B cell (primary cell): ENCODE data around the gene MFN2. TPM values are rescaled to one million over a fixed set of nuclear protein-coding genes. Genes with fewer than 3 reads are reported as not detected.

ENCODE experiments used
- ATAC-seq: fragments of 200-7000 bp; cut with Tn5 transposase; one replicate; pipeline ENCODE4 v1.10.0; 2021; ENCODE audit warnings: low read depth, mild to moderate bottlenecking, moderate number of reproducible peaks, moderate library complexity
- CTCF ChIA-PET: fragments of 350-600 bp; sonication (Branson Sonifier 250); formaldehyde crosslinking; loops from one replicate; lab custom pipeline; 2021; ENCODE audit warnings: antibody characterized with exemption, inconsistent platforms; lab: Charles Lee
- POLR2A ChIA-PET: fragments of 350-600 bp; sonication (Branson Sonifier 250); formaldehyde crosslinking; loops from one replicate; lab custom pipeline; 2021; ENCODE audit warnings: antibody characterized with exemption; lab: Charles Lee
- DNase-seq: peaks from one replicate; pipeline ENCODE4 v3.0.0; 2013
- H2AFZ ChIP-seq: 2 replicates; pipeline ENCODE4 v1.6.1; 2012; ENCODE audit warnings: mild to moderate bottlenecking, low read depth, low read length; ENCODE audit not compliant: insufficient read depth, poor library complexity, severe bottlenecking
- H3K27ac ChIP-seq, 2 donors: 1 replicate in 1 of 2; 2 replicates in 1 of 2; pipeline ENCODE4 v1.5.1; 2012 to 2013; ENCODE audit warnings: low read length in 2 of 2, mild to moderate bottlenecking in 2 of 2, moderate library complexity in 1 of 2
- H3K27me3 ChIP-seq, 4 experiments: fragments of 200-600 bp in 1 of 4; sonication (generic) in 1 of 4; replicated peaks in 1 of 4; 1 replicate in 2 of 4; 2 replicates in 2 of 4; pipeline versions ENCODE4 v1.6.1 to v1.7.0; 2013 to 2016; ENCODE audit warnings: low read length in 3 of 4, mild to moderate bottlenecking in 2 of 4, mixed read lengths in 1 of 4, moderate library complexity in 1 of 4; ENCODE audit not compliant: insufficient read depth in 4 of 4, control insufficient read depth in 3 of 4; ENCODE audit errors: control extremely low read depth in 1 of 4
- H3K36me3 ChIP-seq, 2 experiments: replicated peaks in 1 of 2; 1 replicate in 1 of 2; 2 replicates in 1 of 2; pipeline versions ENCODE4 v1.6.1 to v1.7.1; 2013; ENCODE audit warnings: low read length in 1 of 2; ENCODE audit not compliant: insufficient read depth in 2 of 2, control insufficient read depth in 1 of 2; ENCODE audit errors: control extremely low read depth in 1 of 2, extremely low read depth in 1 of 2
- H3K4me1 ChIP-seq, 2 donors: fragments of 200-600 bp in 1 of 2; sonication (generic) in 1 of 2; 1 replicate in 1 of 2; 2 replicates in 1 of 2; pipeline versions ENCODE4 v1.5.1 to v1.6.1; 2013 to 2017; ENCODE audit warnings: low read length in 2 of 2; ENCODE audit not compliant: control insufficient read depth in 2 of 2, insufficient read depth in 2 of 2
- H3K4me2 ChIP-seq: replicated peaks from 2 replicates; pipeline ENCODE3; 2012; ENCODE audit warnings: mild to moderate bottlenecking, low read depth, low read length; ENCODE audit not compliant: poor library complexity, severe bottlenecking
- H3K4me3 ChIP-seq, 5 experiments: fragments of 200-600 bp in 1 of 5; sonication (generic) in 1 of 5; 1 replicate in 3 of 5; 2 replicates in 2 of 5; pipeline versions ENCODE4 v1.5.1 to v1.7.0; 2011 to 2016; ENCODE audit warnings: low read length in 4 of 5, mild to moderate bottlenecking in 4 of 5, low read depth in 2 of 5, control low read depth in 1 of 5, moderate library complexity in 1 of 5; ENCODE audit not compliant: insufficient read depth in 1 of 5; ENCODE audit errors: control extremely low read depth in 1 of 5, extremely low read depth in 1 of 5
- H3K79me2 ChIP-seq: fragments of 200-600 bp; sonication (generic); one replicate; pipeline ENCODE4 v1.6.0; 2016; ENCODE audit warnings: low read length; ENCODE audit not compliant: control insufficient read depth, insufficient read depth
- H3K9ac ChIP-seq: fragments of 200-600 bp; sonication (generic); 2 replicates; pipeline ENCODE4 v1.6.1; 2017; ENCODE audit warnings: mild to moderate bottlenecking, low read length, moderate library complexity
- H3K9me3 ChIP-seq, 3 donors: one replicate each; pipeline versions ENCODE4 v1.6.1 to v1.7.1; 2013; ENCODE audit warnings: low read length in 2 of 3; ENCODE audit not compliant: control insufficient read depth in 2 of 3, insufficient read depth in 1 of 3; ENCODE audit errors: control extremely low read depth in 1 of 3
- H4K20me1 ChIP-seq: 2 replicates; pipeline ENCODE4 v1.6.0; 2012; ENCODE audit warnings: mild to moderate bottlenecking, low read length; ENCODE audit not compliant: insufficient read depth, control insufficient read depth, poor library complexity, severe bottlenecking
- H3K27ac Mint-ChIP-seq: one replicate; pipeline ENCODE4 v1.8.0; 2021; ENCODE audit warnings: mixed read lengths
- H3K27me3 Mint-ChIP-seq: one replicate; pipeline ENCODE4 v1.8.0; 2021; ENCODE audit warnings: mixed read lengths
- H3K4me1 Mint-ChIP-seq: one replicate; pipeline ENCODE4 v1.8.0; 2021; ENCODE audit warnings: mixed read lengths
- H3K4me3 Mint-ChIP-seq: one replicate; pipeline ENCODE4 v1.8.0; 2021; ENCODE audit warnings: mixed read lengths
- H3K9me3 Mint-ChIP-seq: one replicate; pipeline ENCODE4 v1.8.0; 2022; ENCODE audit warnings: mixed read lengths; ENCODE audit not compliant: insufficient read depth
- CTCF ChIP-seq: fragments of 200-600 bp; IDR thresholded peaks from one replicate; pipeline ENCODE4 v1.8.0; 2022; ENCODE audit warnings: antibody characterized with exemption, mild to moderate bottlenecking
- EZH2 ChIP-seq: IDR thresholded peaks from 2 replicates; pipeline ENCODE4 v1.6.1; 2012; ENCODE audit warnings: borderline replicate concordance, low read depth, mild to moderate bottlenecking, moderate library complexity, low read length; ENCODE audit not compliant: insufficient read depth, poor library complexity, severe bottlenecking
- WGBS: methylation state at CpG from one replicate; pipeline ENCODE4 v1.1.5; 2013; ENCODE audit warnings: missing lambda C conversion rate; ENCODE audit not compliant: insufficient coverage; 5-methylcytosine and 5-hydroxymethylcytosine counted together
- intact Hi-C: fragments of 100-400 bp; cut with micrococcal nuclease; formaldehyde crosslinking; loops from one replicate; pipeline ENCODE4 v1.10.0; 2022
- polyA plus RNA-seq: library from polyadenylated mRNA; depleted of rRNA; stranded (reverse); fragments of >200 nt; gene quantifications from 2 replicates; pipeline ENCODE4 v1.2.3, GENCODE V29; 2012
- total RNA-seq, 2 donors: library from RNA; stranded (reverse); fragments of 120-200 nt in 1 of 2; gene quantifications; 1 replicate in 1 of 2; 2 replicates in 1 of 2; pipeline versions ENCODE4 v1.2.3 to v1.2.4, GENCODE V29; 2013 to 2022

MFN2 gene
- total and polyA plus RNA-seq, 2 donors (not counting 1 experiment from before 2014, with no cell fraction given), result 24.0 to 50.0 TPM

GRCh38 chr1:11978301-11978700, 1.9 kb upstream of the MFN2 start:
- H3K9me3 Mint-ChIP-seq, result no peaks in the 10 kb centered on the region
- TF ChIP-seq EZH2, result no peak
- no peak for TF ChIP-seq CTCF
- peaks cover 12 to 16% of the 10 kb centered on the region in 2 donors for H3K4me1 ChIP-seq
- no peak overlapping the region for H3K4me3 ChIP-seq
- H3K27me3 Mint-ChIP-seq, result no peaks in the 10 kb centered on the region
- H2AFZ ChIP-seq, result no peak overlapping the region
- DNase-seq, result no peak
- no peak overlapping the region for H3K4me3 Mint-ChIP-seq
- H3K9me3 ChIP-seq, result no peaks in the 10 kb centered on the region
- POLR2A ChIA-PET, result interaction anchor here (0.6 to 0.7 kb wide), 2 partner anchors 47 to 197 kb away, joined by 3 to 4 read pairs; no protein-coding TSS in a partner anchor
- peaks cover 3% of the 10 kb centered on the region for H4K20me1 ChIP-seq
- intact Hi-C loops, result no loop called here
- CTCF ChIA-PET, result interaction anchor here (0.6 kb wide), 1 partner anchor 142 kb away, joined by 3 read pairs; no protein-coding TSS in a partner anchor
- H3K27ac Mint-ChIP-seq, result no peak overlapping the region
- H3K36me3 ChIP-seq, result peaks cover 0 to 12% of the 10 kb centered on the region in 2 experiments
- peaks cover 47% of the 10 kb centered on the region for H3K79me2 ChIP-seq
- ATAC-seq, result no peak
- no peak overlapping the region for H3K9ac ChIP-seq
- WGBS, result 97% methylated on average over 5 of the region's 8 CpGs
- no peak overlapping the region for H3K27ac ChIP-seq
- no peaks in the 10 kb centered on the region for H3K27me3 ChIP-seq
- no peak overlapping the region for H3K4me2 ChIP-seq
- peaks cover 29% of the 10 kb centered on the region for H3K4me1 Mint-ChIP-seq

GRCh38 chr1:11979028-11979850, 1.0 kb upstream of the MFN2 start:
- ATAC-seq, result no peak
- intact Hi-C loops, result no loop called here
- Histone ChIP-seq H3K36me3 (peaks cover 0 to 22% of the 10 kb centered on the region in 2 experiments), H3K4me1 (peaks cover 12 to 16% of the 10 kb centered on the region in 2 donors), H3K9me3 (no peaks in the 10 kb centered on the region), H3K4me3 (peak overlapping the region in 4 of 5 experiments; percentile 66 to 86 (median 82)), H3K4me2 (peak overlapping the region; percentile 96), H3K9ac (peak overlapping the region; percentile 95), H3K27me3 (no peaks in the 10 kb centered on the region), H2AFZ (peak overlapping the region; percentile 93), H3K27ac (peak overlapping the region; percentile 81 to 94), H3K79me2 (peaks cover 56% of the 10 kb centered on the region), H4K20me1 (peaks cover 12% of the 10 kb centered on the region)
- Mint-ChIP-seq H3K9me3 (no peaks in the 10 kb centered on the region), H3K4me3 (peak overlapping the region; percentile 95), H3K27ac (peak overlapping the region; percentile 95), H3K27me3 (no peaks in the 10 kb centered on the region), H3K4me1 (peaks cover 38% of the 10 kb centered on the region)
- no peak for DNase-seq
- WGBS, result 82% methylated on average over 24 of the region's 29 CpGs
- no peak for TF ChIP-seq CTCF
- no peak for TF ChIP-seq EZH2
- CTCF ChIA-PET, result interaction anchor here (0.7 to 1.4 kb wide), 3 partner anchors 12 to 139 kb away, joined by 3 to 5 read pairs (median 3); no protein-coding TSS in a partner anchor
- POLR2A ChIA-PET, result interaction anchor here (0.5 to 3.1 kb wide), 6 partner anchors 39 to 718 kb away, joined by 3 to 27 read pairs (median 4); partner anchors contain the start of gene PLOD1
